IPS-NIHi7 (cell line): ENCODE results near the gene OST4.

Experiments used
- DNase-seq: peaks from one replicate; pipeline ENCODE4 v3.0.0; 2012; ENCODE audit warnings: mixed read lengths; ENCODE audit errors: extremely low spot score

OST4 gene

GRCh38 chr2:27053321-27053720 lies 18.1 kb downstream of the OST4 start:
- no peak for DNase-seq

GRCh38 chr2:27051902-27052645 lies 19.4 kb downstream of the OST4 start:
- peak; percentile 46 for DNase-seq

GRCh38 chr2:27050996-27051901 lies 20.2 kb downstream of the OST4 start, which contains the start of gene AGBL5:
AGBL5 (plus strand) TSS chr2:27051668; CDS start chr2:27052959, 1,291 bp downstream.
- peak; percentile 97 for DNase-seq

GRCh38 chr2:27050281-27050995 lies 21.0 kb downstream of the OST4 start:
- DNase-seq: peak; percentile 87

- peak; percentile 70 for DNase-seq
Observed at GRCh38 chr2:27049422-27050280, 21.8 kb downstream of the OST4 start.

- no peak for DNase-seq
Observed at GRCh38 chr2:27042985-27043634, 28.3 kb downstream of the OST4 start.

- no peak for DNase-seq
Observed at GRCh38 chr2:27042159-27042661, 29.2 kb downstream of the OST4 start.

- DNase-seq: no peak
Observed at GRCh38 chr2:27041752-27042151, 29.7 kb downstream of the OST4 start.

- no peak for DNase-seq
Observed at GRCh38 chr2:27040282-27040681, 31.2 kb downstream of the OST4 start.

- no peak for DNase-seq
Observed at GRCh38 chr2:27039871-27040270, 31.6 kb downstream of the OST4 start.

- no peak for DNase-seq
Observed at GRCh38 chr2:27039426-27039825, 32.0 kb downstream of the OST4 start.

GRCh38 chr2:27038631-27039339 lies 32.7 kb downstream of the OST4 start:
- no peak for DNase-seq

GRCh38 chr2:27038012-27038411 lies 33.4 kb downstream of the OST4 start:
- DNase-seq: no peak

GRCh38 chr2:27033253-27033852 lies 38.1 kb downstream of the OST4 start:
- no peak for DNase-seq

- peak; percentile 94 for DNase-seq
Observed at GRCh38 chr2:27032495-27033252, 38.8 kb downstream of the OST4 start, which contains the start of gene TMEM214. TMEM214 (plus strand) TSS chr2:27032965; CDS start chr2:27033016, 51 bp downstream.

- no peak for DNase-seq
Observed at GRCh38 chr2:27029051-27029450, 42.4 kb downstream of the OST4 start.

GRCh38 chr2:27027211-27027651 lies 44.2 kb downstream of the OST4 start:
- no peak for DNase-seq
